ENCODE measurements around the gene EEA1. TPM values are rescaled to one million over a fixed set of nuclear protein-coding genes. Genes with fewer than 3 reads are reported as not detected.

Gene EEA1
- total and polyA plus RNA-seq, 2 of the 4 experiments (the other 2 are of a cell fraction), result 4.6 to 12.5 TPM

GRCh38 chr12:92844151-92844763 lies 84.8 kb downstream of the EEA1 start:
- in situ Hi-C loops (cut with MboI; ENCODE audit: low sequenced_read_pairs), result no loop called here
- no peak overlapping the region for H2BK5ac ChIP-seq (ENCODE audit: low read depth, low read length, poor library complexity, severe bottlenecking)
- CTCF ChIA-PET, result no interaction called here

More at GRCh38 chr12:92844151-92844763, 84.8 kb downstream of the EEA1 start:
- no peak overlapping the region for H2BK120ac ChIP-seq (ENCODE audit: low read depth, low read length)
- BruUV-seq (replicated peaks), result no TSS peak
- WGBS, 2 experiments (ENCODE audit: extremely low coverage in 2 of 2, insufficient read length in 1 of 2), result no CpG with 5 or more reads among the region's 1 CpG
- intact Hi-C loops (cut with micrococcal nuclease) (no loop called here), dilution Hi-C loops (cut with HindIII; ENCODE audit: low sequenced_read_pairs, unreplicated experiment) (no loop called here)
- peaks cover 3 to 16% of the 10 kb centered on the region in 2 experiments; a peak in 3 of 4 replicates for H3K79me1 ChIP-seq (ENCODE audit: low read depth in 1 of 2, low read length in 2 of 2)
- H2AFZ ChIP-seq (replicated peaks; ENCODE audit: low read length, poor library complexity), result no peak overlapping the region
- H3K4ac ChIP-seq (ENCODE audit: low read depth, low read length), result no peak overlapping the region
- H2AK5ac ChIP-seq (ENCODE audit: low read depth, low read length), result no peak overlapping the region
- H3K9ac ChIP-seq (ENCODE audit: low read depth, low read length), result no peak overlapping the region
- no peak overlapping the region for H3K14ac ChIP-seq (replicated peaks; ENCODE audit: low read depth, low read length)
- no peak overlapping the region for H2BK15ac ChIP-seq (ENCODE audit: low read depth, low read length)
- peaks cover 3% of the 10 kb centered on the region; the same call in 1 of the 2 replicates for H3K9me3 ChIP-seq (ENCODE audit: control insufficient read depth, insufficient read depth, low read length)
- H4K5ac ChIP-seq (ENCODE audit: low read depth, low read length), result no peak overlapping the region
- H4K91ac ChIP-seq (ENCODE audit: insufficient read depth, low read depth, low read length), result no peak overlapping the region
- H4K20me1 ChIP-seq (ENCODE audit: insufficient read depth, low read length), result no peaks in the 10 kb centered on the region
- H3K27me3 ChIP-seq (ENCODE audit: control insufficient read depth, insufficient read depth, low read length), result no peaks in the 10 kb centered on the region
- peaks cover 9% of the 10 kb centered on the region for H3K36me3 ChIP-seq (ENCODE audit: control insufficient read depth, insufficient read depth, low read length)
- peak; percentile 3 for DNase-seq
- H3K56ac ChIP-seq (ENCODE audit: extremely low read depth, insufficient read depth, low read length), result no peak overlapping the region
- no peak overlapping the region for H3K23ac ChIP-seq (ENCODE audit: low read depth, low read length)
- no peak overlapping the region for H3K4me3 ChIP-seq (ENCODE audit: insufficient read depth, low read depth, low read length)
- no peak for ATAC-seq (ENCODE audit: low read depth)
- H4K8ac ChIP-seq (ENCODE audit: low read depth in 2 of 2, low read length in 2 of 2), result no peak overlapping the region
- no peak overlapping the region for H2BK20ac ChIP-seq (ENCODE audit: low read depth, low read length)
- no peak overlapping the region for H3K27ac ChIP-seq (ENCODE audit: insufficient read depth, low read length)
- no peak overlapping the region for H3K18ac ChIP-seq (ENCODE audit: low read depth, low read length)
- POLR2A ChIA-PET (ENCODE audit: unreplicated experiment), result no interaction called here
- no peak overlapping the region for H3K4me2 ChIP-seq (ENCODE audit: low read depth, low read length)
- TF ChIP-seq RCOR1 (IDR thresholded peaks at IDR 0.05; ENCODE audit: insufficient replicate concordance, low read length), result no peak
- TF ChIP-seq CEBPB (IDR thresholded peaks at IDR 0.05; ENCODE audit: low read depth, low read length), result peak; percentile 49; the same call in 1 of the 2 replicates
- no peaks in the 10 kb centered on the region for H3K4me1 ChIP-seq (ENCODE audit: control insufficient read depth, insufficient read depth, low read length)
- no peak overlapping the region for H2AK9ac ChIP-seq (replicated peaks; ENCODE audit: low read depth, low read length, poor library complexity)
- 0 out of 2 replicates have a peak, but pooled peaks cover 3% of the 10 kb centered on the region for H3K9me1 ChIP-seq (ENCODE audit: insufficient read depth, low read length)
